Neuronal stem cell (in vitro differentiated cells): ENCODE measurements around the gene ACSS1.

Experiments used
- DNase-seq: peaks from one replicate; pipeline ENCODE4 v3.0.0-alpha.2; 2013; ENCODE audit warnings: low spot score
- H2AFZ ChIP-seq: one replicate; pipeline ENCODE4 v1.6.1; 2013; ENCODE audit warnings: mild to moderate bottlenecking, low read length, inconsistent platforms
- H2AK5ac ChIP-seq: 2 replicates; pipeline ENCODE4 v1.6.1; 2013; ENCODE audit warnings: low read depth, mild to moderate bottlenecking, inconsistent platforms, low read length, moderate library complexity, mixed read lengths
- H2BK120ac ChIP-seq: 2 replicates; pipeline ENCODE4 v1.6.1; 2013; ENCODE audit warnings: low read depth, mild to moderate bottlenecking, inconsistent platforms, low read length, moderate library complexity, mixed read lengths
- H2BK12ac ChIP-seq: one replicate; pipeline ENCODE4 v1.6.1; 2013; ENCODE audit warnings: low read length, inconsistent platforms
- H2BK15ac ChIP-seq: 2 replicates; pipeline ENCODE4 v1.6.1; 2013; ENCODE audit warnings: mild to moderate bottlenecking, low read length, inconsistent platforms, mixed read lengths
- H2BK5ac ChIP-seq: one replicate; pipeline ENCODE4 v1.6.1; 2013; ENCODE audit warnings: inconsistent platforms, mild to moderate bottlenecking, low read length, moderate library complexity
- H3K14ac ChIP-seq: one replicate; pipeline ENCODE4 v1.6.1; 2013; ENCODE audit warnings: low read length, inconsistent platforms
- H3K18ac ChIP-seq: 2 replicates; pipeline ENCODE4 v1.6.1; 2013; ENCODE audit warnings: low read length, inconsistent platforms
- H3K23ac ChIP-seq: 2 replicates; pipeline ENCODE4 v1.6.1; 2013; ENCODE audit warnings: low read depth, mild to moderate bottlenecking, mixed read lengths, low read length, inconsistent platforms; ENCODE audit not compliant: poor library complexity
- H3K27ac ChIP-seq: replicated peaks from 3 replicates; pipeline ENCODE4 v1.5.1; 2013; ENCODE audit warnings: low read length, inconsistent platforms
- H3K27me3 ChIP-seq, 3 experiments: 2 replicates each; pipeline ENCODE4 v1.6.1; 2013; ENCODE audit warnings: low read length in 3 of 3, mild to moderate bottlenecking in 2 of 3, inconsistent platforms in 1 of 3, low read depth in 1 of 3, mixed read lengths in 1 of 3, moderate library complexity in 1 of 3; ENCODE audit not compliant: control insufficient read depth in 3 of 3, insufficient read depth in 3 of 3
- H3K36me3 ChIP-seq, 2 donors: replicated peaks in 1 of 2; 2 replicates each; pipeline ENCODE4 v1.6.1; 2013; ENCODE audit warnings: low read length in 2 of 2; ENCODE audit not compliant: control insufficient read depth in 2 of 2, insufficient read depth in 2 of 2
- H3K4ac ChIP-seq: 2 replicates; pipeline ENCODE4 v1.6.1; 2013; ENCODE audit warnings: inconsistent platforms, mild to moderate bottlenecking, low read length, moderate library complexity
- H3K4me1 ChIP-seq, 2 donors: 1 replicate in 1 of 2; 2 replicates in 1 of 2; pipeline ENCODE4 v1.6.1; 2013; ENCODE audit warnings: low read length in 2 of 2, low read depth in 1 of 2; ENCODE audit not compliant: control insufficient read depth in 2 of 2, insufficient read depth in 1 of 2
- H3K4me2 ChIP-seq: one replicate; pipeline ENCODE4 v1.6.1; 2013; ENCODE audit warnings: mild to moderate bottlenecking, low read length, inconsistent platforms; ENCODE audit not compliant: insufficient read depth, poor library complexity, severe bottlenecking
- H3K4me3 ChIP-seq, 2 donors: 2 replicates each; pipeline ENCODE4 v1.5.1; 2013; ENCODE audit warnings: low read length in 2 of 2, mild to moderate bottlenecking in 2 of 2, inconsistent platforms in 1 of 2, moderate library complexity in 1 of 2
- H3K79me1 ChIP-seq: one replicate; pipeline ENCODE4 v1.6.1; 2013; ENCODE audit warnings: low read depth, mild to moderate bottlenecking, inconsistent platforms, low read length, moderate library complexity
- H3K9ac ChIP-seq: one replicate; pipeline ENCODE4 v1.6.1; 2013; ENCODE audit warnings: mild to moderate bottlenecking, low read depth, low read length, inconsistent platforms; ENCODE audit not compliant: poor library complexity
- H3K9me3 ChIP-seq, 2 donors: replicated peaks in 1 of 2; 2 replicates each; pipeline versions ENCODE3 to v1.6.1; 2013; ENCODE audit warnings: low read length in 2 of 2, mild to moderate bottlenecking in 2 of 2, inconsistent platforms in 1 of 2, low read depth in 1 of 2, mixed read lengths in 1 of 2, moderate library complexity in 1 of 2; ENCODE audit not compliant: control insufficient read depth in 2 of 2, insufficient read depth in 1 of 2
- H4K8ac ChIP-seq: one replicate; pipeline ENCODE4 v1.6.1; 2013; ENCODE audit warnings: low read depth, mild to moderate bottlenecking, inconsistent platforms, low read length, moderate library complexity
- H4K91ac ChIP-seq: one replicate; pipeline ENCODE4 v1.6.1; 2013; ENCODE audit warnings: low read length, low read depth, mild to moderate bottlenecking, inconsistent platforms; ENCODE audit not compliant: poor library complexity
- WGBS, 2 donors: extraction: QIAGEN DNeasy Blood & Tissue Kit; methylation state at CpG; one replicate each; pipeline ENCODE4 v1.1.7; 2013; ENCODE audit warnings: missing lambda C conversion rate in 2 of 2, mixed read lengths in 1 of 2; ENCODE audit not compliant: insufficient read length in 2 of 2, insufficient replicate concordance in 1 of 2; ENCODE audit errors: extremely low coverage in 2 of 2; 5-methylcytosine and 5-hydroxymethylcytosine counted together

ACSS1 gene

GRCh38 chr20:25077610-25078169 is 19.8 kb upstream of the ACSS1 start:
- H4K91ac ChIP-seq, result no peak overlapping the region
- H2AFZ ChIP-seq, result peak overlapping the region; percentile 50
- H2AK5ac ChIP-seq, result no peak overlapping the region
- no peaks in the 10 kb centered on the region for H3K9me3 ChIP-seq
- H3K14ac ChIP-seq, result no peak overlapping the region
- no peaks in the 10 kb centered on the region for H3K36me3 ChIP-seq
- H3K4me1 ChIP-seq, result peaks cover 0 to 4% of the 10 kb centered on the region in 2 donors
- H4K8ac ChIP-seq, result no peak overlapping the region
- no peak overlapping the region for H3K9ac ChIP-seq
- H2BK12ac ChIP-seq, result no peak overlapping the region
- DNase-seq, result no peak
- no peak overlapping the region for H2BK120ac ChIP-seq
- no peak overlapping the region for H2BK15ac ChIP-seq
- no peak overlapping the region for H3K4me2 ChIP-seq
- WGBS, 2 donors, result no CpG with 5 or more reads among the region's 38 CpGs
- no peak overlapping the region for H3K18ac ChIP-seq
- no peak overlapping the region for H2BK5ac ChIP-seq
- H3K79me1 ChIP-seq, result no peaks in the 10 kb centered on the region
- H3K4me3 ChIP-seq, result no peak overlapping the region
- H3K4ac ChIP-seq, result no peak overlapping the region
- peaks cover 8 to 91% (median 50%) of the 10 kb centered on the region in 3 experiments for H3K27me3 ChIP-seq
- H3K23ac ChIP-seq, result peak overlapping the region; percentile 37
- H3K27ac ChIP-seq, result no peak overlapping the region

- no peak for DNase-seq
These were observed 19.0 kb upstream of the ACSS1 start for GRCh38 chr20:25076731-25077609.

GRCh38 chr20:25076201-25076600 is 18.3 kb upstream of the ACSS1 start:
- H3K27me3 ChIP-seq, result peaks cover 3 to 91% (median 42%) of the 10 kb centered on the region in 3 experiments
- H3K36me3 ChIP-seq, result no peaks in the 10 kb centered on the region
- no peak overlapping the region for H3K4ac ChIP-seq
- peaks cover 0 to under 1% of the 10 kb centered on the region in 2 donors for H3K4me1 ChIP-seq
- H2BK120ac ChIP-seq, result no peak overlapping the region
- no peak overlapping the region for H2AFZ ChIP-seq
- no peak overlapping the region for H3K27ac ChIP-seq
- H3K4me3 ChIP-seq, result no peak overlapping the region
- H4K91ac ChIP-seq, result no peak overlapping the region
- H3K23ac ChIP-seq, result no peak overlapping the region
- no peak overlapping the region for H2BK5ac ChIP-seq
- no peak overlapping the region for H4K8ac ChIP-seq
- H3K18ac ChIP-seq, result no peak overlapping the region
- no peaks in the 10 kb centered on the region for H3K79me1 ChIP-seq
- no peak overlapping the region for H3K9ac ChIP-seq
- no peak overlapping the region for H2BK12ac ChIP-seq
- no peak overlapping the region for H3K14ac ChIP-seq
- no peak overlapping the region for H2AK5ac ChIP-seq
- H3K9me3 ChIP-seq, result no peaks in the 10 kb centered on the region
- no peak for DNase-seq
- WGBS, 2 donors, result no CpG with 5 or more reads among the region's 2 CpGs
- H2BK15ac ChIP-seq, result no peak overlapping the region
- no peak overlapping the region for H3K4me2 ChIP-seq

More at GRCh38 chr20:25076731-25077609, 19.0 kb upstream of the ACSS1 start:
- Histone ChIP-seq H3K4me1 (peaks cover 0 to 4% of the 10 kb centered on the region in 2 donors), H2AK5ac (no peak overlapping the region), H3K14ac (no peak overlapping the region), H3K9me3 (no peaks in the 10 kb centered on the region), H2BK15ac (no peak overlapping the region), H3K79me1 (no peaks in the 10 kb centered on the region), H2BK5ac (no peak overlapping the region), H3K36me3 (no peaks in the 10 kb centered on the region), H2AFZ (peak overlapping the region; percentile 50), H4K8ac (no peak overlapping the region), H3K4me3 (no peak overlapping the region), H3K18ac (no peak overlapping the region), H4K91ac (no peak overlapping the region), H2BK120ac (no peak overlapping the region), H3K4ac (no peak overlapping the region), H3K4me2 (no peak overlapping the region), H3K27me3 (peaks cover 7 to 91% (median 45%) of the 10 kb centered on the region in 3 experiments), H3K9ac (no peak overlapping the region), H3K23ac (no peak overlapping the region), H2BK12ac (no peak overlapping the region), H3K27ac (no peak overlapping the region)
- no CpG with 5 or more reads among the region's 14 CpGs for WGBS, 2 donors

GRCh38 chr20:25073544-25073943 is 15.6 kb upstream of the ACSS1 start:
- H4K8ac ChIP-seq, result no peak overlapping the region
- no peak overlapping the region for H3K4me3 ChIP-seq
- no peak overlapping the region for H3K9ac ChIP-seq
- H3K18ac ChIP-seq, result no peak overlapping the region
- H3K23ac ChIP-seq, result no peak overlapping the region
- no peak overlapping the region for H3K27ac ChIP-seq
- H2BK5ac ChIP-seq, result no peak overlapping the region
- H3K4ac ChIP-seq, result no peak overlapping the region
- H2AFZ ChIP-seq, result no peak overlapping the region
- H3K79me1 ChIP-seq, result no peaks in the 10 kb centered on the region
- H2BK15ac ChIP-seq, result no peak overlapping the region
- H3K36me3 ChIP-seq, result no peaks in the 10 kb centered on the region
- no peak overlapping the region for H3K14ac ChIP-seq
- H3K9me3 ChIP-seq, result no peaks in the 10 kb centered on the region
- no CpG with 5 or more reads among the region's 9 CpGs for WGBS, 2 donors
- H3K4me1 ChIP-seq, result no peaks in the 10 kb centered on the region
- H2BK120ac ChIP-seq, result no peak overlapping the region
- no peak overlapping the region for H4K91ac ChIP-seq
- no peak overlapping the region for H3K4me2 ChIP-seq
- H2BK12ac ChIP-seq, result no peak overlapping the region
- H3K27me3 ChIP-seq, result peaks cover 0 to 80% (median 28%) of the 10 kb centered on the region in 3 experiments
- no peak overlapping the region for H2AK5ac ChIP-seq
- DNase-seq, result no peak
